Skeletal muscle tissue (tissue), 4 donors: ENCODE data around the gene CENPO. TPM values are rescaled to one million over a fixed set of nuclear protein-coding genes. Genes with fewer than 3 reads are reported as not detected.
"Not testable (repeated sequence)": the region's sequence is repeated elsewhere in the genome, so short reads cannot be mapped to it uniquely, and the experiment has no call there.

Source experiments
- H3K27ac ChIP-seq: one replicate; pipeline ENCODE4 v1.7.0; 2013; ENCODE audit warnings: mild to moderate bottlenecking, low read depth, low read length, inconsistent platforms
- H3K27me3 ChIP-seq, 3 donors: one replicate each; pipeline ENCODE4 v1.7.0; 2013; ENCODE audit warnings: low read length in 3 of 3; ENCODE audit not compliant: control insufficient read depth in 3 of 3, insufficient read depth in 3 of 3
- H3K36me3 ChIP-seq, 3 donors: one replicate each; pipeline ENCODE4 v1.7.0; 2013; ENCODE audit warnings: low read length in 3 of 3; ENCODE audit not compliant: control insufficient read depth in 3 of 3, insufficient read depth in 3 of 3
- H3K4me1 ChIP-seq, 3 donors: one replicate each; pipeline ENCODE4 v1.7.0; 2013; ENCODE audit warnings: low read length in 3 of 3, mild to moderate bottlenecking in 3 of 3; ENCODE audit not compliant: control insufficient read depth in 3 of 3, insufficient read depth in 3 of 3
- H3K4me3 ChIP-seq, 3 donors: one replicate each; pipeline ENCODE4 v1.7.0; 2013; ENCODE audit warnings: low read length in 3 of 3
- H3K9ac ChIP-seq, 3 donors: one replicate each; pipeline ENCODE4 v1.7.0; 2013; ENCODE audit warnings: low read length in 3 of 3, mild to moderate bottlenecking in 3 of 3, moderate library complexity in 2 of 3, low read depth in 1 of 3
- H3K9me3 ChIP-seq, 3 donors: one replicate each; pipeline ENCODE4 v1.7.0; 2013; ENCODE audit warnings: low read length in 3 of 3; ENCODE audit not compliant: control insufficient read depth in 3 of 3
- total RNA-seq: library from RNA; depleted of rRNA; stranded (reverse); fragments of >200 nt; gene quantifications from one replicate; pipeline ENCODE4 v1.2.3, GENCODE V29; 2014
- donor health status: Osteomylitis.

CENPO gene
- total RNA-seq, 1 donor from 2014 or later = 6.8 TPM

DNA sequence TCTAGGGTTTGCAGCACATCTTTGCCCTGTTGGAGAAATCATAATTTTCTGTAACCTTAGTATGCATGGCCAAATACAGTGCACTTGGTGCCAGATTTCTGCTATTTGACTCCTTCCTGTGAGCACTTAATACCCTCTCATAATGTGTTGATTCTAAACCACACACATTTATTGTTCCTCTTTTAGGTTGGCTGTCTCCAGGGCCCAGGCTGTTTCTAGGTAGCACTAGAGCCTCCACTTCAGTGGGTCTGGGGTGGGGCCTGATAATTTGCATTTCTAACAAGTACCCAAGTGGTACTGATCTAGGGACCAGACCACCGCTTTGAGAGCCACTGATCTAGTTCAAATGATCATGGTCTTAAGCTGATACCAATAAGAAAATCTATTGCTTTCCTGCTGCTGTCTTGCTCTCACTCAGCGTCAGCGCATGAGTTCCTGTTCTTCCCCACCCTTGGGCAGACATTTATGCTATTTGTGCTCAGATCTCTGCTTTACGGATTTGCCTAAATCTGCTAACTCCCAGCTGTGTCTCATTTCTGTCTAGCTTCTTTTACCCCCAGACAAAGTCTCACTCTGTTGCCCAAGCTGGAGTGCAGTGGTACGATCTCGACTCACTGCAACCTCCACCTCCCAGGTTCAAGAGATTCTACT lies 7.4 kb upstream of the CENPO start:
- Histone ChIP-seq H3K9me3 (no peaks in the 10 kb centered on the region), H3K4me1 (no peaks in the 10 kb centered on the region), H3K4me3 (no peak overlapping the region), H3K9ac (no peak overlapping the region), H3K27me3 (no peaks in the 10 kb centered on the region), H3K27ac (no peak overlapping the region), H3K36me3 (peaks cover 3 to 10% (median 4%) of the 10 kb centered on the region in 3 donors)

- Histone ChIP-seq H3K9ac (no peak overlapping the region), H3K9me3 (no peaks in the 10 kb centered on the region), H3K36me3 (peaks cover 3 to 10% (median 4%) of the 10 kb centered on the region in 3 donors), H3K27me3 (no peaks in the 10 kb centered on the region), H3K4me1 (peaks cover 0 to 3% (median 3%) of the 10 kb centered on the region in 3 donors), H3K27ac (no peak overlapping the region), H3K4me3 (no peak overlapping the region)
Observed at GRCh38 chr2:24787532-24787931, 5.7 kb upstream of the CENPO start.

DNA sequence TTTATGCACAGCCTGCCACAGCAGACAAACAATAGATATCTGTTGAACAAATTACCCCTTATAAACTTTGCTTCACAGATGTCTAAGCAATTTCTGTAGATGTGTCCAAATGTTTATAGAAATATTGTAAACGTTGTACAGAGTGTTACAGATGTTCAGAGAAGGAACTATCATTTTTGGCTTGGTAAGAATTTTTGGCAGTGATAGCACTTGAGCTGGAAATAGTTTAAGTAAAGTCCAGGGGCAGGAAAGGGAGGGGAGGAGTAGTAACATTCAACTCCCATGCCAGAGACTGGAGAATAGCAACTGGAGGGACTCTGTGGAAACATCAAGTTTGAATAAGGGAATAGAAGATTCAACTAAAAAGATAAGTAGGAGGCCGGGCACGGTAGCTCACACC lies 4.4 kb upstream of the CENPO start:
- peaks cover 3 to 10% (median 7%) of the 10 kb centered on the region in 3 donors for H3K4me1 ChIP-seq
- H3K4me3 ChIP-seq = no peak overlapping the region
- no peaks in the 10 kb centered on the region for H3K27me3 ChIP-seq
- no peaks in the 10 kb centered on the region for H3K9me3 ChIP-seq
- no peak overlapping the region for H3K27ac ChIP-seq
- H3K9ac ChIP-seq = no peak overlapping the region
- H3K36me3 ChIP-seq = peaks cover 3 to 10% (median 4%) of the 10 kb centered on the region in 3 donors

DNA sequence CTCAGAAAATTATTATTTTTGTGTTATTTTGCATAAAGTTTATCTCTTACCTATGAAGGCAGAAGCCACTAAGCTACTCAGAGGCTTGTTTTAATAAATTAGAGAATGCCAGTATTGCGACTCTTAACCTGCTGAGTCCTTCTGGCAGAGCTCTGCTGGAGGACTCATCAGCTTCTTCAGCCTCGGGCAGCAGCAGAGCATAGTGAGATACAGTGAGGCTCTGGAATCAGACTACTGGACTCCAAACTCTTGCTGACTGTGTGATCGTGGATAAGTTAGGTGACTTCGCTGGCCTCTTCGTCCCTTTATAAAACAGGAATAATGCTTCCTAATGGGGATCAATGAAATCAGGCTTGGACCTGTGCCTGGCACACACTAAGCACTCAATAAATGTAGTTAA lies 1.8 kb upstream of the CENPO start:
- H3K27ac ChIP-seq = no peak overlapping the region
- no peak overlapping the region for H3K4me3 ChIP-seq
- H3K27me3 ChIP-seq = no peaks in the 10 kb centered on the region
- H3K4me1 ChIP-seq = peaks cover 8 to 15% (median 10%) of the 10 kb centered on the region in 3 donors
- H3K36me3 ChIP-seq = peaks cover 3 to 10% (median 4%) of the 10 kb centered on the region in 3 donors
- H3K9me3 ChIP-seq = no peaks in the 10 kb centered on the region
- H3K9ac ChIP-seq = no peak overlapping the region

DNA sequence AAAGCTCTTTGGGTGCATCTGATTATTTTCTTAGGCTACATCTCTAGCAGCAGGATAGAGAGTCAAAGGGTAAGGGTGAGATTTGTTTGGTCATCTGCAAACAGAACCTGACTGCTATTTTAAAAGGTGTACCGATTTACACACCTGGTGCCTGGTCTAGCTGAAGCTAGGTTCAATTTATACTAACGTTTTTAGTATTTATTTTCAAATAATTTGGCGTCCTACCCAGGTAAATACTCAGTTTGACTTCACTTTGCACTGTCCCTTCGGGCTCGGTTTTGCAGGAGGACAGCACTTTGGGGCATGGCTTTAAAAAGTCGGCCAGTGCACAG lies 717 bp upstream of the CENPO start:
- peak overlapping the region; percentile 85 to 98 (median 90) for H3K4me3 ChIP-seq
- no peaks in the 10 kb centered on the region for H3K9me3 ChIP-seq
- H3K27ac ChIP-seq = peak overlapping the region; percentile 90
- peak overlapping the region; percentile 88 to 98 (median 94) for H3K9ac ChIP-seq
- peaks cover 8 to 15% (median 10%) of the 10 kb centered on the region in 3 donors for H3K4me1 ChIP-seq
- H3K36me3 ChIP-seq = peaks cover 3 to 10% (median 4%) of the 10 kb centered on the region in 3 donors
- no peaks in the 10 kb centered on the region for H3K27me3 ChIP-seq

DNA sequence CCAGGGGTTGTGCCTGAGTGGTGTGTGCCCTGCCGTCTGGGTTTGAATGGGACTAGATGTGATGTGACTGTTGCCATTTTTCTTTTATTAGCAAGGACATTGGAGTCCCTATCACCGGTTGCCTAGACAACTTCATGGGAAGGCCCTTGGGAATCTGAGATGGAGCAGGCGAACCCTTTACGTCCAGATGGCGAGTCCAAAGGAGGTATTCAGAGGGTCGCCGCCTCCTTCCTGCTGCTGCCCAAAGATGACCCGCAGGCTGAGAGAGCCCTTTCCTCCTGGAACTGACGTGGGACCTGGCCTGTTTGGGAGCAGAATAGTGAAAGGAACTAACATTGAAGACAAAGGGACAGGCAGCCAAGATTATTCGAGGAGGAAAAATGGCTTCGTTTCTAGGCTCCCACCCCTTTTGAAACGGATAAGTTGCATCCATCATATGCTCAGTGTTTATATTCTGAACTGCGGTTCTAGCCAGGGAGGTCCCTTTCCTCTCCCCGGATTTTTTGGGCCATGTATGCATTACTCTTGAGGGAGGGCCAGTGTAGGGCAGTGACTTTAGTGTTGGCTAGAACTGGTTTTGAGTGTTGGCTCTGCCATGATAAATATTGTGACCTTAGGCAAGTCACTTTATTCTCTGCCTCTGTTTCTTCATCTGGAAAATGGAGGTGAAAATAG lies 673 bp downstream of the CENPO start:
- H3K27ac ChIP-seq = no peak overlapping the region
- peak overlapping the region; percentile 88 to 98 (median 94) for H3K9ac ChIP-seq
- H3K36me3 ChIP-seq = peaks cover 3 to 10% (median 4%) of the 10 kb centered on the region in 3 donors
- H3K4me1 ChIP-seq = peaks cover 8 to 15% (median 10%) of the 10 kb centered on the region in 3 donors
- no peaks in the 10 kb centered on the region for H3K9me3 ChIP-seq
- H3K27me3 ChIP-seq = no peaks in the 10 kb centered on the region
- H3K4me3 ChIP-seq = peak overlapping the region; percentile 85 to 98 (median 90)

DNA sequence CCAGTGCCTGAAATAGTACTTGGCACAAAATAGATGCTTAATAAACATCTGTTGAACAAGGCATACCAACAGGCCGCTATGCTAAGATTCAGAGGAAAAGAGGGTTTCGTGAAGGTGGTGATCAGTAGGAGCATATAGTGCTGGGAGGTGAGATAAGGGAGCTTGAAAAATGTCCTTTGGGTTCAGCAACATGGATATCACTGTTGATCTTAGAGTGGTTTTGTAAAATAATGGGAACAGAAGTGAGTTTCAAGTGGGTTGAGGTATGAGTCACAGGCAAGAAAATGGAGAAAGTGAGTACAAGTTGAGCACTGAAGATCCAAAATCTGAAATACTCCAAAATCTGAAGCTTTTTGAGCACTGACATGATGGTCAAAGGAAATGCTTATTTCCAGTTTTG lies 4.4 kb downstream of the CENPO start:
- H3K36me3 ChIP-seq = peaks cover 0 to 5% (median 0%) of the 10 kb centered on the region in 3 donors
- H3K27ac ChIP-seq = no peak overlapping the region
- no peaks in the 10 kb centered on the region for H3K27me3 ChIP-seq
- H3K9me3 ChIP-seq = no peaks in the 10 kb centered on the region
- H3K4me3 ChIP-seq = no peak overlapping the region
- no peak overlapping the region for H3K9ac ChIP-seq
- peaks cover 6 to 11% (median 8%) of the 10 kb centered on the region in 3 donors for H3K4me1 ChIP-seq

DNA sequence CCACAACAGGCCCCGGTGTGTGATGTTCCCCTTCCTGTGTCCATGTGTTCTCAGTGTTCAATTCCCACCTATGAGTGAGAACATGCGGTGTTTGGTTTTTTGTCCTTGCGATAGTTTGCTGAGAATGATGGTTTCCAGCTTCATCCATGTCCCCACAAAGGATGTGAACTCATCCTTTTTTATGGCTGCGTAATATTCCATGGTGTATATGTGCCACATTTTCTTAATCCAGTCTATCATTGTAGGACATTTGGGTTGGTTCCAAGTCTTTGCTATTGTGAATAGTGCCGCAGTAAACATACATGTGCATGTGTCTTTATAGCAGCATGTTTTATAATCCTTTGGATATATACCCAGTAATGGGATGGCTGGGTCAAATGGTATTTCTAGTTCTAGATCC lies 7.3 kb downstream of the CENPO start:
- H3K4me3 ChIP-seq, H3K27me3 ChIP-seq, H3K9me3 ChIP-seq, H3K36me3 ChIP-seq, H3K27ac ChIP-seq, H3K9ac ChIP-seq, H3K4me1 ChIP-seq: not testable (repeated sequence)

DNA sequence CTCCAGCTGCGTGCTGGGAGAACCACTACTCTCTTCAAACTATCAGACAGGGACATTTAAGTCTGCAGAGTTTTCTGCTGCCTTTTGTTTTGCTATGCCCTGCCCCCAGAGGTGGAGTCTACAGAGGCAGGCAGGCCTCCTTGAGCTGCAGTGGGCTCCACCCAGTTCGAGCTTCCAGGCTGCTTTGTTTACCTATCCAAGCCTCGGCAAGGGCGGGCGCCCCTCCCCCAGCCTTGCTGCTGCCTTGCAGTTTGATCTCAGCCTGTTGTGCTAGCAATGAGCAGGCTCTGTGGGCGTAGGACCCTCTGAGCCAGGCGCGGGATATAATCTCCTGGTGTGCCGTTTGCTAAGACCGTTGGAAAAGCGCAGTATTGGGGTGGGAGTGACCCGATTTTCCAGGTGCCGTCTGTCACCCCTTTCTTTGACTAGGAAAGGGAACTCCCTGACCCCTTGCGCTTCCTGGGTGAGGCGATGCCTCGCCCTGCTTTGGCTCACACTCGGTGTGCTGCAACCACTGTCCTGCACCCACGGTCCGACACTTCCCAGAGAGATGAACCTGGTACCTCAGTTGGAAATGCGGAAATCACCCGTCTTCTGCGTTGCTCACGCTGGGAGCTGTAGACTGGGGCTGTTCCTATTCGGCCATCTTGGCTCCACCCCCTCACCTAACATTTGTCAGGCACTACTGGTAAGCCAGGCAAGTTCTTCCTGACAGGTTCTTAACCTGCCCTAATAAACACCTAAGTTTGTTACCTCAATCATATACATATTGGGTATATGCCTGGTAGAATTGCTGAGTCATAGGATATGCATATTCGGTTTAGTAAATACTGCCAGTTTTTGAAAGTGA lies 12.8 kb downstream of the CENPO start:
- not testable (repeated sequence) for H3K4me3 ChIP-seq, H3K9ac ChIP-seq, H3K27ac ChIP-seq, H3K36me3 ChIP-seq, H3K27me3 ChIP-seq, H3K4me1 ChIP-seq, H3K9me3 ChIP-seq

DNA sequence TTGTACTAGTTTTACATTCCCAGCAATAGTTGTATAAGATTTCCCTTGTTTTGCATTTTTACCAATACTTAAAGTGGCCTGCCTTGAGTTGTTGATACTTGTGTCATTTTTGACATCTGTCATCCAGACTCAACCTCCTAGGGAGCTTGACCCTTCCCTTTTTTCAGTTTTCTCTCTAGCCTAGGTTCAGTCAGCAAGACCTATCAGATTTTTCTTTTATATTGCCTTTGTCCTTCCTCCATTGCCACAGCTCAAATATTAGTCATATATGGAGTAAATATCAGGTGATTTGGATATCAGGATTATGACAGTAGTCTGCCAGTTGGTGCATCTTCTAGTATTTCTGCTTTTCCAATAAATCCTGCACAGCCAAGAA lies 13.4 kb downstream of the CENPO start:
- no peak overlapping the region for H3K4me3 ChIP-seq
- H3K9ac ChIP-seq = no peak overlapping the region
- H3K9me3 ChIP-seq = no peaks in the 10 kb centered on the region
- H3K27ac ChIP-seq = no peak overlapping the region
- H3K4me1 ChIP-seq = no peaks in the 10 kb centered on the region
- H3K36me3 ChIP-seq = peaks cover 0 to 3% (median 0%) of the 10 kb centered on the region in 3 donors
- H3K27me3 ChIP-seq = no peaks in the 10 kb centered on the region
